Kidney epithelial cell (primary cell): ENCODE results near the gene NSL1. TPM values are rescaled to one million over a fixed set of nuclear protein-coding genes. Genes with fewer than 3 reads are reported as not detected.
A peak's percentile ranks its signal among the peaks of the same experiment; 100 is the strongest.
"Not testable (repeated sequence)": the region's sequence is repeated elsewhere in the genome, so short reads cannot be mapped to it uniquely, and the experiment has no call there.

ENCODE experiments used
- DNase-seq: peaks from one replicate; pipeline ENCODE4 v3.0.0-alpha.2; 2010; ENCODE audit warnings: low read depth
- H3K27me3 ChIP-seq: 2 replicates; pipeline ENCODE4 v1.6.0; 2011; ENCODE audit warnings: low read length; ENCODE audit not compliant: control insufficient read depth, insufficient read depth
- H3K36me3 ChIP-seq: 2 replicates; pipeline ENCODE4 v1.5.1; 2011; ENCODE audit warnings: low read length; ENCODE audit not compliant: control insufficient read depth, insufficient read depth
- H3K4me3 ChIP-seq: 2 replicates; pipeline ENCODE4 v1.5.1; 2011; ENCODE audit warnings: low read depth, mild to moderate bottlenecking, control low read depth, low read length
- total RNA-seq: library from RNA; depleted of rRNA; stranded (reverse); fragments of >200 nt; gene quantifications from 2 replicates; pipeline ENCODE4 v1.2.3, GENCODE V29; 2015
- TF ChIP-seq, protein P1 (sequence below): IDR thresholded peaks from 2 replicates; pipeline ENCODE4 v1.5.1; 2011; ENCODE audit warnings: mild to moderate bottlenecking, moderate library complexity, low read length, control low read depth, inconsistent platforms; ENCODE audit not compliant: insufficient read depth, poor library complexity, severe bottlenecking

NSL1 gene, protein sequence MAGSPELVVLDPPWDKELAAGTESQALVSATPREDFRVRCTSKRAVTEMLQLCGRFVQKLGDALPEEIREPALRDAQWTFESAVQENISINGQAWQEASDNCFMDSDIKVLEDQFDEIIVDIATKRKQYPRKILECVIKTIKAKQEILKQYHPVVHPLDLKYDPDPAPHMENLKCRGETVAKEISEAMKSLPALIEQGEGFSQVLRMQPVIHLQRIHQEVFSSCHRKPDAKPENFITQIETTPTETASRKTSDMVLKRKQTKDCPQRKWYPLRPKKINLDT
- 28.2 and 33.7 TPM in 2 replicates for total RNA-seq

DNA sequence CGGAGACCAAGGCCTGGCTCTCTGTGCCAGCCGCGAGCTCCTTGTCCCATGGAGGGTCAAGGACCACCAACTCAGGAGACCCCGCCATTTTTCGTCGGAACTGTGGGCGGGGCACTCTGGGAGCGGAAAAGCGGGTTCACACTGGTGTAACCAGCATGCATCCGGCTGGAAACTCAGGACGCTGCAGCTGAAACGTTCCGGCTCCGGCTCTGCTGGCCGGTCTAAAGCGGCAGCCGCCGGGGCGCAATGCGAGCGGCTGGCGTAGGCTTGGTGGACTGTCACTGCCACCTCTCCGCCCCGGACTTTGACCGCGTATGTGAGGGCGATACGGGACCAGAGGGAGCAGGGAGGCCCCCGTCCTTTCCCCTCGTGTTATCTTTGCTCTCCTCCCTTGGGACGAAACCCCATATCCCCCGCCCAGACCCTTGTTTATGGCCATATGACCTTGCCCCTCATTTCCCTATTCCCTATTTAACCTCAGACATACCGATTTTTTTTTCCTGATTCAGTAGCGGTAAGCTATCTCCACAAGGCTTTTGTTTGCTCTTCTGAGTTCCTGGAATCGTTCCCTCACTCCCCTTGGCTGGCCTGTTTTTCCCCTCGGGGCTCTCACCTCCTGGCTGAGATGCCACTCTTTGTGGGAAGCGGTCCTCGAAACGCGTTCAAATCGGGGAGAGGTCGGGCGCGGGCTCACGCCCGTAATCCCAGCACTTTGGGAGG is at the start of gene NSL1, which contains the start of gene TATDN3:
Gene NSL1, minus strand, starts transcription at position 102 of the 720 bp plus-strand sequence. Its CDS starts 14 bp downstream, at position 88.
Gene TATDN3, plus strand, starts transcription at position 219 of the 720 bp plus-strand sequence. Its CDS starts 28 bp downstream, at position 247.
- peak within 1 kb of the TSS; percentile 74 for H3K4me3 ChIP-seq
- TF ChIP-seq, protein P1, sequence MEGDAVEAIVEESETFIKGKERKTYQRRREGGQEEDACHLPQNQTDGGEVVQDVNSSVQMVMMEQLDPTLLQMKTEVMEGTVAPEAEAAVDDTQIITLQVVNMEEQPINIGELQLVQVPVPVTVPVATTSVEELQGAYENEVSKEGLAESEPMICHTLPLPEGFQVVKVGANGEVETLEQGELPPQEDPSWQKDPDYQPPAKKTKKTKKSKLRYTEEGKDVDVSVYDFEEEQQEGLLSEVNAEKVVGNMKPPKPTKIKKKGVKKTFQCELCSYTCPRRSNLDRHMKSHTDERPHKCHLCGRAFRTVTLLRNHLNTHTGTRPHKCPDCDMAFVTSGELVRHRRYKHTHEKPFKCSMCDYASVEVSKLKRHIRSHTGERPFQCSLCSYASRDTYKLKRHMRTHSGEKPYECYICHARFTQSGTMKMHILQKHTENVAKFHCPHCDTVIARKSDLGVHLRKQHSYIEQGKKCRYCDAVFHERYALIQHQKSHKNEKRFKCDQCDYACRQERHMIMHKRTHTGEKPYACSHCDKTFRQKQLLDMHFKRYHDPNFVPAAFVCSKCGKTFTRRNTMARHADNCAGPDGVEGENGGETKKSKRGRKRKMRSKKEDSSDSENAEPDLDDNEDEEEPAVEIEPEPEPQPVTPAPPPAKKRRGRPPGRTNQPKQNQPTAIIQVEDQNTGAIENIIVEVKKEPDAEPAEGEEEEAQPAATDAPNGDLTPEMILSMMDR: no peak
- H3K27me3 ChIP-seq: no peaks in the 10 kb centered on the region
- peak; percentile 61 for DNase-seq
- no peaks in the 10 kb centered on the region for H3K36me3 ChIP-seq

GRCh38 chr1:212838145-212838544 is 46.6 kb upstream of the NSL1 start:
- H3K4me3 ChIP-seq: no peak overlapping the region
- no peak for DNase-seq
- TF ChIP-seq, protein P1: no peak
- H3K27me3 ChIP-seq: no peaks in the 10 kb centered on the region
- no peaks in the 10 kb centered on the region for H3K36me3 ChIP-seq

DNA sequence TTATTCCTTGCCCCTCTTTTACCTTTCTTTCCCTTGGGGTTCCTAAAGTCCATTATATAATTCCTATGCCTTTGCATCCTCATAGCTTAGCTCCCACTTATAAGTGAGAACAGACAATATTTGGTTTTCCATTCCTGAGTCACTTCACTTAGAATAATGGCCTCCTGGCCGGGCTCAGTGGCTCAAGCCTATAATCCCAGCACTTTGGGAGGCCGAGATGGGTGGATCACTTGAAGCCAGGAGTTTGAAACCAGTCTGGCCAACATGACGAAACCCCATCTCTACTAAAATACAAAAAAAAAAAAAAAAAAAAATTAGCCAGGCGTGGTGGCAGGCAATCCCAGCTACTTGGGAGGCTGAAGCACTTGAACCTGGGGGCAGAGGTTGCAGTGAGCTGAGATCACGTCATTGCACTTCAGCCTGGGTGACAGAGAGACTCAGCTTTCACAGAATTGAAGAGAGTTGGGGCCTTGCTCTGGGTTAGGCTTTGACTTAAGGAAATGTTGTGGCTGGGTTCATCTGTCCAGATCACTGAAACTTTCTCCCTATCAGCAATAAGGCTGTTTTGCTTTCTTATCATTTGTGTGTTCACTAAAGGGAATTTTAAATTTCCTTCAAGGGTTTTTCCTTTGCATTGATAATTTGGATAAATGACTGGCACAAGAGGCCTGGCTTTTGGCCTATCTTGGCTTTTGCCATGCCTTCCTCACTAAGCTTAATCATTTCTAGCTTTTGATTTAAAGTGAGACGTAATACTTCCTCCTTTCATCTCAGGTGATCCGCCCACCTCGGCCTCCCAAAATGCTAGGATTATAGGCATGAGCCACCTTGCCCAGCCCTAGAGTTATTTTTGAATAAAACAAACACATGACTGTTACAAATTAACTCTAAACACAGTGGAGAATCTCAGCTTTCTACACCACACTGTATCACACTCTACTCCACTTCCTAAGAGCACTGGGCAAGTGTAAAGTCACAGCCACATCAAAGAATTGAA is 41.9 kb upstream of the NSL1 start:
- not testable (repeated sequence) for H3K36me3 ChIP-seq, H3K27me3 ChIP-seq, H3K4me3 ChIP-seq
- peak; percentile 7 for DNase-seq

DNA sequence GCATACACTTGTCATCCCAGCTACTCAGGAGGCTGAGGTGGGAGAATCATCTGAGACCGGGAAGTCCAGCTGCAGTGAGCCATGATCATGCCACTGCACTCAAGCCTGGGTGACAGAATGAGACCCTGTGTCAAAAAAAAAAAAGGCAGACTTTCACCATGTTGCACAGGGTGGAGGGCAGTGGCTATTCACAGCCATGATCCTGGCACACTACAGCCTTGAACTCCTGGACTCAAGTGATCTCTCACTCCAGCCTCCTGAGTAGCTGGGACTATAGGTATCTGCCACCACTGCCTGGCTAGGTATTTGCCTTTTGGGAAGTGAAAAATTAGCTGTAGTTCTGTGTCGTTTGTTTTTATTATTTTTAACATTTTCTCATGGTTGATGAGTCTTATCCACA is 36.8 kb upstream of the NSL1 start:
- DNase-seq: no peak
- Histone ChIP-seq H3K36me3 (no peaks in the 10 kb centered on the region), H3K27me3 (no peaks in the 10 kb centered on the region), H3K4me3 (no peak overlapping the region)
- TF ChIP-seq, protein P1: no peak

GRCh38 chr1:212827831-212828278 is 36.3 kb upstream of the NSL1 start:
- no peaks in the 10 kb centered on the region for H3K27me3 ChIP-seq
- DNase-seq: no peak
- TF ChIP-seq, protein P1: no peak
- H3K36me3 ChIP-seq: no peaks in the 10 kb centered on the region
- H3K4me3 ChIP-seq: no peak overlapping the region
